Parathyroid adenoma (tissue), 2 donors: ENCODE measurements around the gene LAMB2.

Source experiments
- H2AFZ ChIP-seq: fragments of 300-600 bp; sonication (generic); one replicate; pipeline ENCODE4 v1.7.0; 2017; ENCODE audit warnings: antibody characterized with exemption, mild to moderate bottlenecking
- H3K27ac ChIP-seq: fragments of 300-600 bp; sonication (generic); one replicate; pipeline ENCODE4 v1.7.0; 2017
- H3K27me3 ChIP-seq: fragments of 300-600 bp; sonication (generic); one replicate; pipeline ENCODE4 v1.7.0; 2017; ENCODE audit warnings: low read length; ENCODE audit not compliant: control insufficient read depth, insufficient read depth
- H3K36me3 ChIP-seq: fragments of 300-600 bp; sonication (generic); one replicate; pipeline ENCODE4 v1.7.0; 2017; ENCODE audit warnings: low read length; ENCODE audit not compliant: control insufficient read depth, insufficient read depth
- H3K4me1 ChIP-seq: fragments of 300-600 bp; sonication (generic); one replicate; pipeline ENCODE4 v1.7.0; 2017; ENCODE audit warnings: control low read depth
- H3K4me2 ChIP-seq: fragments of 300-600 bp; sonication (generic); one replicate; pipeline ENCODE4 v1.7.0; 2017; ENCODE audit warnings: low read length
- H3K4me3 ChIP-seq: fragments of 300-600 bp; sonication (generic); one replicate; pipeline ENCODE4 v1.7.0; 2017; ENCODE audit warnings: low read depth, low read length
- H3K79me2 ChIP-seq: fragments of 300-600 bp; sonication (generic); one replicate; pipeline ENCODE4 v1.7.0; 2017; ENCODE audit warnings: control low read depth
- H3K9ac ChIP-seq: fragments of 300-600 bp; sonication (generic); one replicate; pipeline ENCODE4 v1.7.0; 2017; ENCODE audit warnings: mild to moderate bottlenecking
- H3K9me3 ChIP-seq: fragments of 300-600 bp; sonication (generic); one replicate; pipeline ENCODE4 v1.7.0; 2017; ENCODE audit warnings: low read length; ENCODE audit not compliant: control insufficient read depth
- CTCF ChIP-seq: fragments of 300-600 bp; sonication (generic); IDR thresholded peaks from one replicate; pipeline ENCODE4 v1.7.0; 2017; ENCODE audit warnings: antibody characterized with exemption, mild to moderate bottlenecking
- donor health status: primary hyperparathyroidism.

Gene LAMB2

GRCh38 chr3:49134471-49135265 is 1.8 kb upstream of the LAMB2 start:
- peak; percentile 22 for TF ChIP-seq CTCF
- H3K4me3 ChIP-seq, result no peak overlapping the region
- H2AFZ ChIP-seq, result peak overlapping the region; percentile 96
- peak overlapping the region; percentile 12 for H3K4me2 ChIP-seq
- H3K27ac ChIP-seq, result peak overlapping the region; percentile 90
- H3K4me1 ChIP-seq, result peaks cover 15% of the 10 kb centered on the region
- no peaks in the 10 kb centered on the region for H3K27me3 ChIP-seq
- peaks cover 24% of the 10 kb centered on the region for H3K79me2 ChIP-seq
- no peaks in the 10 kb centered on the region for H3K36me3 ChIP-seq
- no peak overlapping the region for H3K9ac ChIP-seq
- no peaks in the 10 kb centered on the region for H3K9me3 ChIP-seq

GRCh38 chr3:49133226-49133951 is 539 bp upstream of the LAMB2 start:
- H3K27ac ChIP-seq, result peak overlapping the region; percentile 90

GRCh38 chr3:49132073-49132436 is 795 bp downstream of the LAMB2 start:
- Histone ChIP-seq H3K4me2 (peak overlapping the region; percentile 92), H3K4me3 (peak overlapping the region; percentile 73), H3K27me3 (no peaks in the 10 kb centered on the region), H3K9me3 (no peaks in the 10 kb centered on the region), H3K36me3 (no peaks in the 10 kb centered on the region), H3K4me1 (peaks cover 15% of the 10 kb centered on the region), H3K79me2 (peaks cover 30% of the 10 kb centered on the region), H3K9ac (peak overlapping the region; percentile 5), H2AFZ (peak overlapping the region; percentile 96), H3K27ac (peak overlapping the region; percentile 90)
- TF ChIP-seq CTCF, result no peak

More at GRCh38 chr3:49133226-49133951, 539 bp upstream of the LAMB2 start:
- peaks cover 28% of the 10 kb centered on the region for H3K79me2 ChIP-seq
- peak overlapping the region; percentile 5 for H3K9ac ChIP-seq
- peak overlapping the region; percentile 96 for H2AFZ ChIP-seq
- H3K9me3 ChIP-seq, result no peaks in the 10 kb centered on the region
- peak overlapping the region; percentile 92 for H3K4me2 ChIP-seq
- no peaks in the 10 kb centered on the region for H3K36me3 ChIP-seq
- H3K4me3 ChIP-seq, result peak overlapping the region; percentile 73
- H3K4me1 ChIP-seq, result peaks cover 15% of the 10 kb centered on the region
- no peaks in the 10 kb centered on the region for H3K27me3 ChIP-seq
- TF ChIP-seq CTCF, result no peak

DNA sequence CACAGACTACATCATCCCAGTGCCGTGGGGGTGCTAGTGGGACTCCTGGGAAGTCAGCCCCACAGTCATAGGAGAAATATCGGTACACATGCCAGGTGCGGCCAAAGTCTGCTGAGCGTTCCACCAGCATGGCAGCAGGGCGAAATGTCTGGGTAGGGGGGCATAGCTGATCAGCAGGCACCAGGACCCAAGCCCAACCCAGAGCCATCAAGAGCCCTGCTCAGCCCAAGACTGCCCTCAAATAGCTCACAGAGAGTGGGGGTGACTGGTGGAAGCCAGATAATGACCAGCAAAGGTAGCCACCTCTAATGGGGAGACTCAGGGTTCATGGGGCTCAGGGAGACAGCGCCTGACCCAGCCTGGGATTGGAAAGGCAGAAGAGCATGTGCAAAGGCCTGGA is 1.3 kb downstream of the LAMB2 start:
- Histone ChIP-seq H3K27ac (peak overlapping the region; percentile 90), H3K27me3 (no peaks in the 10 kb centered on the region), H3K79me2 (peaks cover 30% of the 10 kb centered on the region), H3K9me3 (no peaks in the 10 kb centered on the region), H3K4me3 (peak overlapping the region; percentile 73), H2AFZ (no peak overlapping the region), H3K9ac (no peak overlapping the region), H3K4me2 (peak overlapping the region; percentile 92), H3K36me3 (no peaks in the 10 kb centered on the region), H3K4me1 (peaks cover 15% of the 10 kb centered on the region)
- no peak for TF ChIP-seq CTCF
